WTC11 (cell line): Measurements from ENCODE around the gene LENEP. TPM values are rescaled to one million over a fixed set of nuclear protein-coding genes. Genes with fewer than 3 reads are reported as not detected.

Experiments
- ATAC-seq: fragments of 200-7000 bp; cut with Tn5 transposase; 2 replicates; pipeline ENCODE4 v1.10.0; 2021; ENCODE audit warnings: mild to moderate bottlenecking, moderate library complexity
- CTCF ChIA-PET: fragments of 300-600 bp; sonication (Branson Sonifier 250); formaldehyde crosslinking; loops from one replicate; lab custom pipeline; 2021; ENCODE audit warnings: antibody characterized with exemption; lab: Charles Lee
- POLR2A ChIA-PET: fragments of 350-600 bp; sonication (Branson Sonifier 250); formaldehyde crosslinking; loops from one replicate; lab custom pipeline; 2021; ENCODE audit warnings: antibody characterized with exemption; lab: Charles Lee
- DNase-seq: peaks from one replicate; pipeline ENCODE4 v3.0.0; 2021; ENCODE audit warnings: low spot score
- H3K27ac Mint-ChIP-seq: 2 replicates; pipeline ENCODE4 v1.8.0; 2021; ENCODE audit warnings: mixed read lengths
- H3K27me3 Mint-ChIP-seq: 2 replicates; pipeline ENCODE4 v1.8.0; 2021; ENCODE audit warnings: low read depth, mild to moderate bottlenecking, moderate library complexity, mixed read lengths
- H3K36me3 Mint-ChIP-seq: 2 replicates; pipeline ENCODE4 v1.8.0; 2021; ENCODE audit warnings: mixed read lengths
- H3K4me1 Mint-ChIP-seq: 2 replicates; pipeline ENCODE4 v1.8.0; 2022; ENCODE audit warnings: mixed read lengths
- H3K4me3 Mint-ChIP-seq: 2 replicates; pipeline ENCODE4 v1.8.0; 2021; ENCODE audit warnings: mild to moderate bottlenecking, moderate library complexity, mixed read lengths
- H3K9me3 Mint-ChIP-seq: 2 replicates; pipeline ENCODE4 v1.8.0; 2021; ENCODE audit warnings: mixed read lengths
- CREB1 ChIP-seq: sonication (generic); formaldehyde crosslinking; IDR thresholded peaks from 2 replicates; pipeline ENCODE4 v1.8.0; 2023; ENCODE audit warnings: mild to moderate bottlenecking, missing genetic modification reagents
- FOXP1 ChIP-seq: sonication (generic); formaldehyde crosslinking; IDR thresholded peaks from 2 replicates; pipeline ENCODE4 v1.8.0; 2022; ENCODE audit warnings: missing genetic modification reagents, mild to moderate bottlenecking, moderate library complexity, borderline replicate concordance
- GRHL2 ChIP-seq: fragments of 250-450 bp; sonication (Bioruptor Pico); IDR thresholded peaks from 2 replicates; pipeline ENCODE4 v1.8.0; 2022; ENCODE audit warnings: mild to moderate bottlenecking, moderate library complexity; ENCODE audit not compliant: insufficient replicate concordance, severe bottlenecking
- MYBL2 ChIP-seq: sonication (generic); formaldehyde crosslinking; IDR thresholded peaks from 2 replicates; pipeline ENCODE4 v1.8.1; 2023; ENCODE audit warnings: mild to moderate bottlenecking, moderate library complexity, missing genetic modification reagents
- NR1H2 ChIP-seq: sonication (generic); formaldehyde crosslinking; IDR thresholded peaks from 2 replicates; pipeline ENCODE4 v1.9.0; 2021; ENCODE audit warnings: mild to moderate bottlenecking, moderate library complexity, missing genetic modification reagents
- SOX15 ChIP-seq: fragments of 250-450 bp; sonication (Bioruptor Pico); IDR thresholded peaks from 2 replicates; pipeline ENCODE4 v1.9.0; 2021; ENCODE audit warnings: mild to moderate bottlenecking
- ZNF232 ChIP-seq: sonication (generic); formaldehyde crosslinking; IDR thresholded peaks from 2 replicates; pipeline ENCODE4 v1.8.0; 2022; ENCODE audit warnings: mild to moderate bottlenecking, missing genetic modification reagents
- ZNF423 ChIP-seq: fragments of 250-450 bp; sonication (Bioruptor Pico); IDR thresholded peaks from 2 replicates; pipeline ENCODE4 v2.1.2; 2022; ENCODE audit warnings: mild to moderate bottlenecking, moderate library complexity
- total RNA-seq: library from RNA; stranded (reverse); gene quantifications from 3 replicates; pipeline ENCODE4 v1.2.3, GENCODE V29; 2021
- TF ChIP-seq, protein P1 (sequence below): sonication (generic); formaldehyde crosslinking; IDR thresholded peaks from 2 replicates; pipeline ENCODE4 v1.8.1; 2022; ENCODE audit warnings: mild to moderate bottlenecking, moderate library complexity, missing genetic modification reagents
- TF ChIP-seq, protein P2 (sequence below): sonication (generic); formaldehyde crosslinking; IDR thresholded peaks from 2 replicates; pipeline ENCODE4 v1.8.1; 2023; ENCODE audit warnings: mild to moderate bottlenecking, missing genetic modification reagents, borderline replicate concordance
- TF ChIP-seq, protein P3 (sequence below): sonication (generic); formaldehyde crosslinking; IDR thresholded peaks from 2 replicates; pipeline ENCODE4 v1.8.0; 2022; ENCODE audit warnings: missing genetic modification reagents
- TF ChIP-seq, protein P4 (sequence below): sonication (generic); formaldehyde crosslinking; IDR thresholded peaks from 2 replicates; pipeline ENCODE4 v1.8.1; 2023; ENCODE audit warnings: mild to moderate bottlenecking, missing genetic modification reagents
- TF ChIP-seq, protein P5 (sequence below): sonication (generic); formaldehyde crosslinking; conservative IDR thresholded peaks from 2 replicates; pipeline ENCODE4 v1.8.1; 2022; ENCODE audit warnings: mild to moderate bottlenecking, missing genetic modification reagents
- TF ChIP-seq, protein P6 (sequence below): sonication (generic); formaldehyde crosslinking; IDR thresholded peaks from 2 replicates; pipeline ENCODE4 v1.8.0; 2023; ENCODE audit warnings: mild to moderate bottlenecking, missing genetic modification reagents

Gene LENEP
- total RNA-seq, 1 experiment from 2014 or later: 1.2 TPM

DNA sequence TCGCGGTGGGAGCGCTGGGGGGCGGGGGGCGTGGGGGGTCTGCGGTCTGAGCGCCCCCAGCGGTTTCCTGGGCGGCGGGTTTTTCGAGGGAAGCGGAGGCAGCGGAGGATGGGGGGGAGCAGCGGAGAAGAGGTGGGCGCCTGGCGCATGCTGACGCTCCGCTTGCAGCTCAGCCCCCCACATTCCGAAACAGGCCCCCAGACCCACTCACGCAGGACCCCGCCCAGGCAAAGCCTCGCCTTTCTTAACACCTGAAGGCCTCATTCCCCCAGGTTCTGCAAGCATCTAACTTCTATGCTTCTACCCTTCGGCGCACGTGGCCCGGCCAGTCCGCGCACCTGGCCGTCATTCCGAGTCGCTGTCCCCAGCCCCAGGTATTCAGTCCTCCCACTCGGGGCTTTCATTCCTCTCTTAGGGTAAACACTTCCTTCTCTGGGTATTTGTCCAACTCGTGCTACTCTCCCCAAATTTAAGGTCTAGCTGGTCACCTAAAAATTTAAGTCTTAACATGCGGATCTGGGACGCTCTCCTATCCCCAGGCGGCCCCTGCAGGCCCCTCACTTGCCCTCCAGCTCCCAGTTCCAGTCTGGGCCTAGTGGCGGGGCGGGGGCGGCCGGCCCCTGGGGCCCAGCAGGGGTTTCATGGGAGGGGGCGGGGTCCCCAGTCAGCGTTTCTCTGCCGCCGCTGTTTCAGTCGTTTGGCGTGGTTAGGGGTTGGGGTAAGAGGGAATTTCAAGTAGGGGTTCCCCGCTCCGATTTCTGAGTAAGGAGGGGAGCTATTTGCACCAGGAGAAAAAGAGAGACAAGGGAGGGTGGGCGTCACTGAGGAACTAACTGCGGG is 6.4 kb downstream of the LENEP start (continued):
- TF ChIP-seq, protein P1, sequence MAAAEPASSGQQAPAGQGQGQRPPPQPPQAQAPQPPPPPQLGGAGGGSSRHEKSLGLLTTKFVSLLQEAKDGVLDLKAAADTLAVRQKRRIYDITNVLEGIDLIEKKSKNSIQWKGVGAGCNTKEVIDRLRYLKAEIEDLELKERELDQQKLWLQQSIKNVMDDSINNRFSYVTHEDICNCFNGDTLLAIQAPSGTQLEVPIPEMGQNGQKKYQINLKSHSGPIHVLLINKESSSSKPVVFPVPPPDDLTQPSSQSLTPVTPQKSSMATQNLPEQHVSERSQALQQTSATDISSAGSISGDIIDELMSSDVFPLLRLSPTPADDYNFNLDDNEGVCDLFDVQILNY: peak; percentile 36; the same call in 1 of the 2 replicates
- TF ChIP-seq, protein P2, sequence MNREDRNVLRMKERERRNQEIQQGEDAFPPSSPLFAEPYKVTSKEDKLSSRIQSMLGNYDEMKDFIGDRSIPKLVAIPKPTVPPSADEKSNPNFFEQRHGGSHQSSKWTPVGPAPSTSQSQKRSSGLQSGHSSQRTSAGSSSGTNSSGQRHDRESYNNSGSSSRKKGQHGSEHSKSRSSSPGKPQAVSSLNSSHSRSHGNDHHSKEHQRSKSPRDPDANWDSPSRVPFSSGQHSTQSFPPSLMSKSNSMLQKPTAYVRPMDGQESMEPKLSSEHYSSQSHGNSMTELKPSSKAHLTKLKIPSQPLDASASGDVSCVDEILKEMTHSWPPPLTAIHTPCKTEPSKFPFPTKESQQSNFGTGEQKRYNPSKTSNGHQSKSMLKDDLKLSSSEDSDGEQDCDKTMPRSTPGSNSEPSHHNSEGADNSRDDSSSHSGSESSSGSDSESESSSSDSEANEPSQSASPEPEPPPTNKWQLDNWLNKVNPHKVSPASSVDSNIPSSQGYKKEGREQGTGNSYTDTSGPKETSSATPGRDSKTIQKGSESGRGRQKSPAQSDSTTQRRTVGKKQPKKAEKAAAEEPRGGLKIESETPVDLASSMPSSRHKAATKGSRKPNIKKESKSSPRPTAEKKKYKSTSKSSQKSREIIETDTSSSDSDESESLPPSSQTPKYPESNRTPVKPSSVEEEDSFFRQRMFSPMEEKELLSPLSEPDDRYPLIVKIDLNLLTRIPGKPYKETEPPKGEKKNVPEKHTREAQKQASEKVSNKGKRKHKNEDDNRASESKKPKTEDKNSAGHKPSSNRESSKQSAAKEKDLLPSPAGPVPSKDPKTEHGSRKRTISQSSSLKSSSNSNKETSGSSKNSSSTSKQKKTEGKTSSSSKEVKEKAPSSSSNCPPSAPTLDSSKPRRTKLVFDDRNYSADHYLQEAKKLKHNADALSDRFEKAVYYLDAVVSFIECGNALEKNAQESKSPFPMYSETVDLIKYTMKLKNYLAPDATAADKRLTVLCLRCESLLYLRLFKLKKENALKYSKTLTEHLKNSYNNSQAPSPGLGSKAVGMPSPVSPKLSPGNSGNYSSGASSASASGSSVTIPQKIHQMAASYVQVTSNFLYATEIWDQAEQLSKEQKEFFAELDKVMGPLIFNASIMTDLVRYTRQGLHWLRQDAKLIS: no peak
- TF ChIP-seq, protein P3, sequence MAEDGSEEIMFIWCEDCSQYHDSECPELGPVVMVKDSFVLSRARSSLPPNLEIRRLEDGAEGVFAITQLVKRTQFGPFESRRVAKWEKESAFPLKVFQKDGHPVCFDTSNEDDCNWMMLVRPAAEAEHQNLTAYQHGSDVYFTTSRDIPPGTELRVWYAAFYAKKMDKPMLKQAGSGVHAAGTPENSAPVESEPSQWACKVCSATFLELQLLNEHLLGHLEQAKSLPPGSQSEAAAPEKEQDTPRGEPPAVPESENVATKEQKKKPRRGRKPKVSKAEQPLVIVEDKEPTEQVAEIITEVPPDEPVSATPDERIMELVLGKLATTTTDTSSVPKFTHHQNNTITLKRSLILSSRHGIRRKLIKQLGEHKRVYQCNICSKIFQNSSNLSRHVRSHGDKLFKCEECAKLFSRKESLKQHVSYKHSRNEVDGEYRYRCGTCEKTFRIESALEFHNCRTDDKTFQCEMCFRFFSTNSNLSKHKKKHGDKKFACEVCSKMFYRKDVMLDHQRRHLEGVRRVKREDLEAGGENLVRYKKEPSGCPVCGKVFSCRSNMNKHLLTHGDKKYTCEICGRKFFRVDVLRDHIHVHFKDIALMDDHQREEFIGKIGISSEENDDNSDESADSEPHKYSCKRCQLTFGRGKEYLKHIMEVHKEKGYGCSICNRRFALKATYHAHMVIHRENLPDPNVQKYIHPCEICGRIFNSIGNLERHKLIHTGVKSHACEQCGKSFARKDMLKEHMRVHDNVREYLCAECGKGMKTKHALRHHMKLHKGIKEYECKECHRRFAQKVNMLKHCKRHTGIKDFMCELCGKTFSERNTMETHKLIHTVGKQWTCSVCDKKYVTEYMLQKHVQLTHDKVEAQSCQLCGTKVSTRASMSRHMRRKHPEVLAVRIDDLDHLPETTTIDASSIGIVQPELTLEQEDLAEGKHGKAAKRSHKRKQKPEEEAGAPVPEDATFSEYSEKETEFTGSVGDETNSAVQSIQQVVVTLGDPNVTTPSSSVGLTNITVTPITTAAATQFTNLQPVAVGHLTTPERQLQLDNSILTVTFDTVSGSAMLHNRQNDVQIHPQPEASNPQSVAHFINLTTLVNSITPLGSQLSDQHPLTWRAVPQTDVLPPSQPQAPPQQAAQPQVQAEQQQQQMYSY (CRISPR knock-in tag): peak; percentile 92
- TF ChIP-seq SOX15 (CRISPR knock-in tag): no peak
- TF ChIP-seq, protein P4, sequence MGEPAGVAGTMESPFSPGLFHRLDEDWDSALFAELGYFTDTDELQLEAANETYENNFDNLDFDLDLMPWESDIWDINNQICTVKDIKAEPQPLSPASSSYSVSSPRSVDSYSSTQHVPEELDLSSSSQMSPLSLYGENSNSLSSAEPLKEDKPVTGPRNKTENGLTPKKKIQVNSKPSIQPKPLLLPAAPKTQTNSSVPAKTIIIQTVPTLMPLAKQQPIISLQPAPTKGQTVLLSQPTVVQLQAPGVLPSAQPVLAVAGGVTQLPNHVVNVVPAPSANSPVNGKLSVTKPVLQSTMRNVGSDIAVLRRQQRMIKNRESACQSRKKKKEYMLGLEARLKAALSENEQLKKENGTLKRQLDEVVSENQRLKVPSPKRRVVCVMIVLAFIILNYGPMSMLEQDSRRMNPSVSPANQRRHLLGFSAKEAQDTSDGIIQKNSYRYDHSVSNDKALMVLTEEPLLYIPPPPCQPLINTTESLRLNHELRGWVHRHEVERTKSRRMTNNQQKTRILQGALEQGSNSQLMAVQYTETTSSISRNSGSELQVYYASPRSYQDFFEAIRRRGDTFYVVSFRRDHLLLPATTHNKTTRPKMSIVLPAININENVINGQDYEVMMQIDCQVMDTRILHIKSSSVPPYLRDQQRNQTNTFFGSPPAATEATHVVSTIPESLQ: no peak

DNA sequence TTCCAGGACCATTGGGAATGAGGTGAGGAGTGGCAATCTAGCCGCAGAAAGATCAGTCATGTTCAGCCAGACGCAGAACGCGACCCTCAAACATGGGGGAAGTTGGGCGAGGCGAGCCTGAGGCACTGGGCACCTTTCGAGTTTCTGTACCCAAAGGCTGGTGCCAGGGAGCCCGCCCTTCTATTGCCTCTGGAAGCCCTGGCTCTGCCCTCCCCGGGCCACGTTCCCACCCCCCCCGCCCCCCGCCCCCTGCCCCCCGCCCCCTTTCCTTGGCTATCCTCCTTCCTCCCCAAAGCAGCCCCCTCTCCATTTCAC is 7.0 kb downstream of the LENEP start:
- TF ChIP-seq NR1H2 (CRISPR knock-in tag): no peak
- TF ChIP-seq, protein P5, sequence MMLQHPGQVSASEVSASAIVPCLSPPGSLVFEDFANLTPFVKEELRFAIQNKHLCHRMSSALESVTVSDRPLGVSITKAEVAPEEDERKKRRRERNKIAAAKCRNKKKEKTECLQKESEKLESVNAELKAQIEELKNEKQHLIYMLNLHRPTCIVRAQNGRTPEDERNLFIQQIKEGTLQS (CRISPR knock-in tag): no peak
- no peak for TF ChIP-seq ZNF232 (CRISPR knock-in tag)
- no peak for TF ChIP-seq ZNF423 (CRISPR knock-in tag)
- TF ChIP-seq MYBL2 (CRISPR knock-in tag): no peak
- TF ChIP-seq CREB1: no peak
- TF ChIP-seq GRHL2: no peak
- TF ChIP-seq, protein P6, sequence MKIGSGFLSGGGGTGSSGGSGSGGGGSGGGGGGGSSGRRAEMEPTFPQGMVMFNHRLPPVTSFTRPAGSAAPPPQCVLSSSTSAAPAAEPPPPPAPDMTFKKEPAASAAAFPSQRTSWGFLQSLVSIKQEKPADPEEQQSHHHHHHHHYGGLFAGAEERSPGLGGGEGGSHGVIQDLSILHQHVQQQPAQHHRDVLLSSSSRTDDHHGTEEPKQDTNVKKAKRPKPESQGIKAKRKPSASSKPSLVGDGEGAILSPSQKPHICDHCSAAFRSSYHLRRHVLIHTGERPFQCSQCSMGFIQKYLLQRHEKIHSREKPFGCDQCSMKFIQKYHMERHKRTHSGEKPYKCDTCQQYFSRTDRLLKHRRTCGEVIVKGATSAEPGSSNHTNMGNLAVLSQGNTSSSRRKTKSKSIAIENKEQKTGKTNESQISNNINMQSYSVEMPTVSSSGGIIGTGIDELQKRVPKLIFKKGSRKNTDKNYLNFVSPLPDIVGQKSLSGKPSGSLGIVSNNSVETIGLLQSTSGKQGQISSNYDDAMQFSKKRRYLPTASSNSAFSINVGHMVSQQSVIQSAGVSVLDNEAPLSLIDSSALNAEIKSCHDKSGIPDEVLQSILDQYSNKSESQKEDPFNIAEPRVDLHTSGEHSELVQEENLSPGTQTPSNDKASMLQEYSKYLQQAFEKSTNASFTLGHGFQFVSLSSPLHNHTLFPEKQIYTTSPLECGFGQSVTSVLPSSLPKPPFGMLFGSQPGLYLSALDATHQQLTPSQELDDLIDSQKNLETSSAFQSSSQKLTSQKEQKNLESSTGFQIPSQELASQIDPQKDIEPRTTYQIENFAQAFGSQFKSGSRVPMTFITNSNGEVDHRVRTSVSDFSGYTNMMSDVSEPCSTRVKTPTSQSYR (CRISPR knock-in tag): no peak
- TF ChIP-seq FOXP1 (CRISPR knock-in tag): no peak
- POLR2A ChIA-PET: interaction anchor here (1.0 to 13.0 kb wide), 9 partner anchors 8 to 64 kb away, joined by 4 to 176 read pairs (median 8); partner anchors contain the start of genes CKS1B, FLAD1, PBXIP1 and PMVK
- H3K9me3 Mint-ChIP-seq: no peaks in the 10 kb centered on the region
- no peaks in the 10 kb centered on the region; the same call in 1 of the 2 replicates for H3K27me3 Mint-ChIP-seq
- peak overlapping the region; percentile 88 for H3K4me3 Mint-ChIP-seq
- DNase-seq (peak; percentile 36), ATAC-seq (no peak)
- peak overlapping the region; percentile 99 for H3K27ac Mint-ChIP-seq
- H3K36me3 Mint-ChIP-seq: no peaks in the 10 kb centered on the region
- CTCF ChIA-PET: interaction anchor here (1.8 to 10.3 kb wide), 19 partner anchors 10 to 167 kb away, joined by 5 to 176 read pairs (median 17); partner anchors contain the start of genes ADAM15, FLAD1, PBXIP1 and PYGO2
- H3K4me1 Mint-ChIP-seq: peaks cover 28% of the 10 kb centered on the region
